VCaP (cell line): ENCODE data around the gene TMC6.
A peak's percentile ranks its signal among the peaks of the same experiment; 100 is the strongest.

ENCODE experiments used
- H3K27ac ChIP-seq: fragments of 450-650 bp; 2 replicates; pipeline ENCODE4 v1.5.1; 2017
- CTCF ChIP-seq: fragments of 450-650 bp; conservative IDR thresholded peaks from 2 replicates; pipeline ENCODE4 v1.5.1; 2017; ENCODE audit warnings: mild to moderate bottlenecking, moderate library complexity

TMC6 gene

GRCh38 chr17:78107457-78107856 is 21.1 kb downstream of the TMC6 start:
- no peak overlapping the region for H3K27ac ChIP-seq
- no peak for TF ChIP-seq CTCF

- TF ChIP-seq CTCF = no peak
- peak overlapping the region; percentile 69 for H3K27ac ChIP-seq
These were observed 22.3 kb downstream of the TMC6 start for GRCh38 chr17:78106211-78106610.

- TF ChIP-seq CTCF = no peak
- H3K27ac ChIP-seq = peak overlapping the region; percentile 69
These were observed 23.0 kb downstream of the TMC6 start for GRCh38 chr17:78105551-78105950.

- TF ChIP-seq CTCF = no peak
- peak overlapping the region; percentile 69 for H3K27ac ChIP-seq
These were observed 23.5 kb downstream of the TMC6 start for GRCh38 chr17:78105101-78105500.

DNA sequence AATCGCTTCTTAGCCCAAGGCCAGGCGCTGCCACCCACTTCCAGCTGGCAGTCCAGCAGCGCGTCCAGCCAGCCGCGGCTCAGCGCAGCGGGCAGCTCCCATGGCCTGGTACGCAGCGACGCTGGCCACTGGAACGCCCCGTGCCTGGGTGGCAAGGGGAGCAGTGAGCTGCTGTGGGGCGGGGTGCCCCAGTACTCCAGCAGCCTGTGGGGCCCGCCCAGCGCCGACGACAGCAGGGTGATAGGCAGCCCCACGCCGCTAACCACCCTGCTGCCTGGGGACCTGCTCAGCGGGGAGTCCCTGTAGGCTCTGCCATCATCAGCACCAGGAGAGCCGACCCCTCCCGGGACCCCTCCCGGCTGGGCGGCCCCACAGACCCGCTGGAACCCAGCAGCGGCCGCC is 24.0 kb downstream of the TMC6 start:
- TF ChIP-seq CTCF = no peak
- H3K27ac ChIP-seq = peak overlapping the region; percentile 69

DNA sequence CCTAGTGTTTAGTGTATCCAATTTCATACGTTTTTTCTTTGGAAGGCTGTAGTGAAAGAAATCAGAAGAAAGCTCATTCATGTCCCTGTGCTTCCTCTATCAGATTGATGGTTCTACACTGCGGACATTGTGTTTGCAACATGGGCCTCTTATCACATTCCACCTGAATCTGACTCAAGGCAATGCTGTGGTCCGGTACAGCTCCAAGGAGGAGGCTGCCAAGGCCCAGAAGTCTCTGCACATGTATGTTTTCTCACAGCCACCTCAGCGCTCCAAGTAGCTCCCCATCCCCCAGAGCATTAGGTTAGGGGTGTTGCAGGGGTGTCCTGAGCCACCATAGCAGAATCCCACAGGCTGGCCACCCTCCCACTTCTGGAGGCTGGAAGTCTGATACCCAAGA is 25.2 kb downstream of the TMC6 start:
- TF ChIP-seq CTCF = no peak
- no peak overlapping the region for H3K27ac ChIP-seq

- no peak for TF ChIP-seq CTCF
- H3K27ac ChIP-seq = no peak overlapping the region
These were observed 27.0 kb downstream of the TMC6 start for GRCh38 chr17:78101542-78101941.

- no peak overlapping the region for H3K27ac ChIP-seq
- TF ChIP-seq CTCF = no peak
These were observed 27.4 kb downstream of the TMC6 start for GRCh38 chr17:78101112-78101511.
